Bronchial epithelial cell (primary cell): ENCODE data around the gene CALR. TPM values are rescaled to one million over a fixed set of nuclear protein-coding genes. Genes with fewer than 3 reads are reported as not detected.

Experiments
- DNase-seq: peaks from one replicate; pipeline ENCODE4 v3.0.0-alpha.2; 2010; ENCODE audit warnings: low read depth
- FAIRE-seq: peaks from 2 replicates; lab custom pipeline; 2011; peaks lifted over from hg19 to GRCh38; lab: Jason Lieb, UNC
- H3K27me3 ChIP-seq: 2 replicates; pipeline ENCODE4 v1.5.1; 2011; ENCODE audit warnings: low read length; ENCODE audit not compliant: control insufficient read depth, insufficient read depth
- H3K36me3 ChIP-seq: 2 replicates; pipeline ENCODE4 v1.5.1; 2011; ENCODE audit warnings: low read length; ENCODE audit not compliant: control insufficient read depth, insufficient read depth
- H3K4me3 ChIP-seq: 2 replicates; pipeline ENCODE4 v1.5.1; 2011; ENCODE audit warnings: mild to moderate bottlenecking, low read depth, low read length, control low read depth
- CTCF ChIP-seq: IDR thresholded peaks from 2 replicates; pipeline ENCODE4 v1.5.1; 2011; ENCODE audit warnings: mild to moderate bottlenecking, moderate library complexity, low read length, control low read depth, inconsistent platforms; ENCODE audit not compliant: insufficient read depth, severe bottlenecking
- total RNA-seq: library from RNA; depleted of rRNA; stranded (reverse); fragments of >200 nt; gene quantifications from 2 replicates; pipeline ENCODE4 v1.2.1, GENCODE V29; 2014

The CALR gene
- total RNA-seq, 1 donor from 2014 or later: 1,570 TPM

GRCh38 chr19:12938779-12939601 is 581 bp downstream of the CALR start:
- no peak for DNase-seq
- Histone ChIP-seq H3K27me3 (no peaks in the 10 kb centered on the region), H3K4me3 (peak overlapping the region; percentile 90), H3K36me3 (peaks cover 31% of the 10 kb centered on the region)
- FAIRE-seq: no peak
- TF ChIP-seq CTCF: peak; percentile 42

DNA sequence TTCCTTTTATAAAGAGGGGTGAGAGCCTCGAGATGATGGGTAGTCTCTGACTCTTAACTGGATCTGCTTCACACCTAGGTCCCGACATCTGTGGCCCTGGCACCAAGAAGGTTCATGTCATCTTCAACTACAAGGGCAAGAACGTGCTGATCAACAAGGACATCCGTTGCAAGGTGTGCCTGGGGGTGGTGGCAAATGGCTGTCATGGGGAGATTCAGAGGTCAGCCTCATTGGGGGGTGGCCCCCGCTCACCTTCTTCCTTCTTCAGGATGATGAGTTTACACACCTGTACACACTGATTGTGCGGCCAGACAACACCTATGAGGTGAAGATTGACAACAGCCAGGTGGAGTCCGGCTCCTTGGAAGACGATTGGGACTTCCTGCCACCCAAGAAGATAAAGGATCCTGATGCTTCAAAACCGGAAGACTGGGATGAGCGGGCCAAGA is 1.6 kb downstream of the CALR start:
- peak overlapping the region; percentile 90 for H3K4me3 ChIP-seq
- FAIRE-seq: no peak
- H3K36me3 ChIP-seq: peaks cover 32% of the 10 kb centered on the region
- no peak for TF ChIP-seq CTCF
- no peaks in the 10 kb centered on the region for H3K27me3 ChIP-seq
- DNase-seq: no peak

DNA sequence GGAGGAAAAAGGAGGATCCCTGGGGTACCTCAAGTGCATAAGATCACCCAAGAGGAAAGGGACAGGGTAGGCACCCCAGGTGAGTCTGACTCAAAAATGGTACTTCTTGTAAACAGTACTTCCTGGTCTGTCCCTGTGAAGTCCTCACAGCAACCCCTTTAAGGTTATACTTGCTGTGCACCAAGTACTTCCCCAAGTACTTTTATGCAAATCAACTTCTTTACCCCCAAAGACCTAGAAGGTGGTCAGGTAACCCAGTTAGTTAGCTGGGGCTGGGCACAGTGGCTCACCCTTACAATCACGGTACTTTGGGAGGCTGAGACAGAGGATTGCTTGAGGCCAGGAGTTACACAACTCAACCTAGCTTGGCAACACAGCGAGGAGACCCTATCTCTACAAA is 2.5 kb downstream of the CALR start:
- Histone ChIP-seq H3K27me3 (no peaks in the 10 kb centered on the region), H3K4me3 (no peak overlapping the region), H3K36me3 (peaks cover 32% of the 10 kb centered on the region)
- no peak for DNase-seq
- no peak for FAIRE-seq
- TF ChIP-seq CTCF: no peak

DNA sequence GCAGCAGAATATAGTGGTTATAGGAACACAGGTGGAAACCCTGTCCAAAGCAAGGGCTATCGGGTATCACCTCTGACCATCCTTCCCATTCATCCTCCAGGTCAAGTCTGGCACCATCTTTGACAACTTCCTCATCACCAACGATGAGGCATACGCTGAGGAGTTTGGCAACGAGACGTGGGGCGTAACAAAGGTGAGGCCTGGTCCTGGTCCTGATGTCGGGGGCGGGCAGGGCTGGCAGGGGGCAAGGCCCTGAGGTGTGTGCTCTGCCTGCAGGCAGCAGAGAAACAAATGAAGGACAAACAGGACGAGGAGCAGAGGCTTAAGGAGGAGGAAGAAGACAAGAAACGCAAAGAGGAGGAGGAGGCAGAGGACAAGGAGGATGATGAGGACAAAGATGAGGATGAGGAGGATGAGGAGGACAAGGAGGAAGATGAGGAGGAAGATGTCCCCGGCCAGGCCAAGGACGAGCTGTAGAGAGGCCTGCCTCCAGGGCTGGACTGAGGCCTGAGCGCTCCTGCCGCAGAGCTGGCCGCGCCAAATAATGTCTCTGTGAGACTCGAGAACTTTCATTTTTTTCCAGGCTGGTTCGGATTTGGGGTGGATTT is 5.1 kb downstream of the CALR start:
- TF ChIP-seq CTCF: no peak
- DNase-seq: no peak
- H3K36me3 ChIP-seq: peaks cover 41% of the 10 kb centered on the region
- H3K27me3 ChIP-seq: no peaks in the 10 kb centered on the region
- no peak overlapping the region for H3K4me3 ChIP-seq
- FAIRE-seq: no peak

DNA sequence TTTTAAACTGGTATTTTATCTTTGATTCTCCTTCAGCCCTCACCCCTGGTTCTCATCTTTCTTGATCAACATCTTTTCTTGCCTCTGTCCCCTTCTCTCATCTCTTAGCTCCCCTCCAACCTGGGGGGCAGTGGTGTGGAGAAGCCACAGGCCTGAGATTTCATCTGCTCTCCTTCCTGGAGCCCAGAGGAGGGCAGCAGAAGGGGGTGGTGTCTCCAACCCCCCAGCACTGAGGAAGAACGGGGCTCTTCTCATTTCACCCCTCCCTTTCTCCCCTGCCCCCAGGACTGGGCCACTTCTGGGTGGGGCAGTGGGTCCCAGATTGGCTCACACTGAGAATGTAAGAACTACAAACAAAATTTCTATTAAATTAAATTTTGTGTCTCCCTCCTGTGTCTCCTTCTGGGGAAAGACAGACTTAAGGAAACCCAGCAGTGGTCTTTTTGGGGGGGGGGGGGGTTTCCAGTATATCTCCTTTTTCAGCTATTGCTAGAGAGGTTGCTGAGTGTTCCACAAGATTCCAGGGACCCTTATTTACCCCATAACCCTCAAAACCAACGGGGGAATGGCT is 5.8 kb downstream of the CALR start:
- Histone ChIP-seq H3K4me3 (no peak overlapping the region), H3K27me3 (no peaks in the 10 kb centered on the region), H3K36me3 (peaks cover 45% of the 10 kb centered on the region)
- FAIRE-seq (no peak), DNase-seq (no peak)
- TF ChIP-seq CTCF: no peak
